GM18519 (cell line): ENCODE data around the gene TUBA1C.
A peak's percentile ranks its signal among the peaks of the same experiment; 100 is the strongest.
"Not testable (repeated sequence)": the region's sequence is repeated elsewhere in the genome, so short reads cannot be mapped to it uniquely, and the experiment has no call there.

Experiments used
- ATAC-seq: cut with Tn5 transposase; IDR thresholded peaks from one replicate; pipeline ENCODE4 v1.9.1; 2021; ENCODE audit warnings: mild to moderate bottlenecking, moderate library complexity; ENCODE audit not compliant: unreplicated experiment, low FRiP score

The TUBA1C gene

GRCh38 chr12:49304161-49304560 lies 39.3 kb downstream of the TUBA1C start:
- no peak for ATAC-seq

GRCh38 chr12:49305762-49306510 lies 41.1 kb downstream of the TUBA1C start:
- ATAC-seq: no peak

- no peak for ATAC-seq
Observed at GRCh38 chr12:49309386-49309785, 44.5 kb downstream of the TUBA1C start.

- not testable (repeated sequence) for ATAC-seq
Observed at GRCh38 chr12:49310451-49311000, 45.6 kb downstream of the TUBA1C start.

GRCh38 chr12:49314811-49315210 lies 49.9 kb downstream of the TUBA1C start:
- no peak for ATAC-seq

GRCh38 chr12:49317118-49317517 lies 52.2 kb downstream of the TUBA1C start:
- ATAC-seq: not testable (repeated sequence)

- not testable (repeated sequence) for ATAC-seq
Observed at GRCh38 chr12:49320411-49321103, 55.7 kb downstream of the TUBA1C start.

- no peak for ATAC-seq
Observed at GRCh38 chr12:49322367-49322707, 57.5 kb downstream of the TUBA1C start.

- peak; percentile 93 for ATAC-seq
Observed at GRCh38 chr12:49322708-49323523, 58.0 kb downstream of the TUBA1C start, which contains the start of gene TROAP. Gene TROAP (plus strand): TSS chr12:49323255. CDS start chr12:49323609, 354 bp downstream.

- no peak for ATAC-seq
Observed at GRCh38 chr12:49323524-49324097, 58.7 kb downstream of the TUBA1C start.
